Measurements from ENCODE around the gene ZNF280B. TPM values are rescaled to one million over a fixed set of nuclear protein-coding genes. Genes with fewer than 3 reads are reported as not detected.

The ZNF280B gene
- total and polyA plus RNA-seq, 2 of the 13 experiments (the other 11 are each of a cell fraction or from before 2014, with no cell fraction given), result 3.7 to 3.9 TPM

- TF ChIP-seq IKZF4 (CRISPR knock-in tag; IDR thresholded peaks at IDR 0.05; ENCODE audit: borderline replicate concordance, low read depth, not compliant biosample characterization) (no peak), ZIK1 (CRISPR knock-in tag; IDR thresholded peaks at IDR 0.05; ENCODE audit: borderline replicate concordance, low read depth) (no peak), GABPB1 (CRISPR knock-in tag; IDR thresholded peaks at IDR 0.05) (peak; percentile 68; the same call in 1 of the 2 replicates), ZFP1 (CRISPR knock-in tag; IDR thresholded peaks at IDR 0.05) (no peak), ZBTB7A (CRISPR knock-in tag; IDR thresholded peaks at IDR 0.05) (no peak), RELA (CRISPR knock-in tag; IDR thresholded peaks at IDR 0.05) (no peak), PITX1 (CRISPR knock-in tag; IDR thresholded peaks at IDR 0.05) (peak; percentile 74), NKX3-1 (CRISPR knock-in tag; IDR thresholded peaks at IDR 0.05) (no peak), PRMT3 (CRISPR knock-in tag; IDR thresholded peaks at IDR 0.05; ENCODE audit: borderline replicate concordance, low read depth) (no peak), ZNF607 (CRISPR knock-in tag; IDR thresholded peaks at IDR 0.05; ENCODE audit: borderline replicate concordance) (peak; percentile 44; the same call in 1 of the 2 replicates), RARA (CRISPR knock-in tag; IDR thresholded peaks at IDR 0.05) (no peak), GRHL1 (CRISPR knock-in tag; conservative IDR thresholded peaks at IDR 0.05) (no peak), TGIF2 (CRISPR knock-in tag; IDR thresholded peaks at IDR 0.05) (no peak), ATF1 (CRISPR knock-in tag; IDR thresholded peaks at IDR 0.05) (no peak)
- TF ChIP-seq, protein P1, sequence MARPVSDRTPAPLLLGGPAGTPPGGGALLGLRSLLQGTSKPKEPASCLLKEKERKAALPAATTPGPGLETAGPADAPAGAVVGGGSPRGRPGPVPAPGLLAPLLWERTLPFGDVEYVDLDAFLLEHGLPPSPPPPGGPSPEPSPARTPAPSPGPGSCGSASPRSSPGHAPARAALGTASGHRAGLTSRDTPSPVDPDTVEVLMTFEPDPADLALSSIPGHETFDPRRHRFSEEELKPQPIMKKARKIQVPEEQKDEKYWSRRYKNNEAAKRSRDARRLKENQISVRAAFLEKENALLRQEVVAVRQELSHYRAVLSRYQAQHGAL (CRISPR knock-in tag; IDR thresholded peaks at IDR 0.05; ENCODE audit: not compliant biosample characterization), result no peak
- TF ChIP-seq, protein P2, sequence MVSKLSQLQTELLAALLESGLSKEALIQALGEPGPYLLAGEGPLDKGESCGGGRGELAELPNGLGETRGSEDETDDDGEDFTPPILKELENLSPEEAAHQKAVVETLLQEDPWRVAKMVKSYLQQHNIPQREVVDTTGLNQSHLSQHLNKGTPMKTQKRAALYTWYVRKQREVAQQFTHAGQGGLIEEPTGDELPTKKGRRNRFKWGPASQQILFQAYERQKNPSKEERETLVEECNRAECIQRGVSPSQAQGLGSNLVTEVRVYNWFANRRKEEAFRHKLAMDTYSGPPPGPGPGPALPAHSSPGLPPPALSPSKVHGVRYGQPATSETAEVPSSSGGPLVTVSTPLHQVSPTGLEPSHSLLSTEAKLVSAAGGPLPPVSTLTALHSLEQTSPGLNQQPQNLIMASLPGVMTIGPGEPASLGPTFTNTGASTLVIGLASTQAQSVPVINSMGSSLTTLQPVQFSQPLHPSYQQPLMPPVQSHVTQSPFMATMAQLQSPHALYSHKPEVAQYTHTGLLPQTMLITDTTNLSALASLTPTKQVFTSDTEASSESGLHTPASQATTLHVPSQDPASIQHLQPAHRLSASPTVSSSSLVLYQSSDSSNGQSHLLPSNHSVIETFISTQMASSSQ (IDR thresholded peaks at IDR 0.05; ENCODE audit: low read depth), result no peak
- TF ChIP-seq, protein P2 (CRISPR knock-in tag; IDR thresholded peaks at IDR 0.05; ENCODE audit: borderline replicate concordance), result no peak
- TF ChIP-seq, protein P3, sequence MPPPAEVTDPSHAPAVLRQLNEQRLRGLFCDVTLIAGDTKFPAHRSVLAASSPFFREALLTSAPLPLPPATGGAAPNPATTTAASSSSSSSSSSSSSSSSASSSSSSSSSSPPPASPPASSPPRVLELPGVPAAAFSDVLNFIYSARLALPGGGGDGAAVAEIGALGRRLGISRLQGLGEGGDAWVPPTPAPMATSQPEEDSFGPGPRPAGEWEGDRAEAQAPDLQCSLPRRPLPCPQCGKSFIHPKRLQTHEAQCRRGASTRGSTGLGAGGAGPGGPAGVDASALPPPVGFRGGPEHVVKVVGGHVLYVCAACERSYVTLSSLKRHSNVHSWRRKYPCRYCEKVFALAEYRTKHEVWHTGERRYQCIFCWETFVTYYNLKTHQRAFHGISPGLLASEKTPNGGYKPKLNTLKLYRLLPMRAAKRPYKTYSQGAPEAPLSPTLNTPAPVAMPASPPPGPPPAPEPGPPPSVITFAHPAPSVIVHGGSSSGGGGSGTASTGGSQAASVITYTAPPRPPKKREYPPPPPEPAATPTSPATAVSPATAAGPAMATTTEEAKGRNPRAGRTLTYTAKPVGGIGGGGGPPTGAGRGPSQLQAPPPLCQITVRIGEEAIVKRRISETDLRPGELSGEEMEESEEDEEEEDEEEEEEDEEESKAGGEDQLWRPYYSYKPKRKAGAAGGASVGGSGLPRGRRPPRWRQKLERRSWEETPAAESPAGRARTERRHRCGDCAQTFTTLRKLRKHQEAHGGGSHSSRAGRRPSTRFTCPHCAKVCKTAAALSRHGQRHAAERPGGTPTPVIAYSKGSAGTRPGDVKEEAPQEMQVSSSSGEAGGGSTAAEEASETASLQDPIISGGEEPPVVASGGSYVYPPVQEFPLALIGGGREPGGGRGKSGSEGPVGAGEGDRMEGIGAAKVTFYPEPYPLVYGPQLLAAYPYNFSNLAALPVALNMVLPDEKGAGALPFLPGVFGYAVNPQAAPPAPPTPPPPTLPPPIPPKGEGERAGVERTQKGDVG (CRISPR knock-in tag; IDR thresholded peaks at IDR 0.05; ENCODE audit: borderline replicate concordance), result no peak
Observed at GRCh38 chr22:22508274-22509176, at the start of gene ZNF280B (continued).

Measured in HepG2 (cell line).